Stimulated activated CD8-positive, alpha-beta memory T cell treated with anti-CD3 and anti-CD28 coated beads, Interleukin-15, amount 100 ng/mL, for 48 hours (primary cell): ENCODE measurements around the gene ACSL3.
"Not testable (repeated sequence)": the region's sequence is repeated elsewhere in the genome, so short reads cannot be mapped to it uniquely, and the experiment has no call there.

Experiments used
- DNase-seq, 2 donors: peaks; one replicate each; pipeline ENCODE4 v3.0.0-alpha.2; 2020; ENCODE audit warnings: low read depth in 2 of 2

Gene ACSL3

GRCh38 chr2:222860740-222861410, at the start of gene ACSL3:
Gene ACSL3, plus strand, starts transcription at chr2:222861036. Its CDS starts 47,737 bp downstream, at chr2:222908773.
- peak; percentile 92 to 94 for DNase-seq

GRCh38 chr2:222811828-222812227, 49.0 kb upstream of the ACSL3 start:
- no peak for DNase-seq

GRCh38 chr2:222813177-222813843, 47.5 kb upstream of the ACSL3 start:
- peak; percentile 12 to 19 for DNase-seq

- DNase-seq: no peak
These were observed 41.0 kb upstream of the ACSL3 start for GRCh38 chr2:222819722-222820333.

GRCh38 chr2:222823183-222823930, 37.5 kb upstream of the ACSL3 start:
- no peak for DNase-seq

- no peak for DNase-seq
These were observed 35.8 kb upstream of the ACSL3 start for GRCh38 chr2:222825031-222825430.

GRCh38 chr2:222827417-222827816, 33.4 kb upstream of the ACSL3 start:
- no peak for DNase-seq

GRCh38 chr2:222828572-222828971, 32.3 kb upstream of the ACSL3 start:
- DNase-seq: no peak

GRCh38 chr2:222830164-222830563, 30.7 kb upstream of the ACSL3 start:
- no peak for DNase-seq

GRCh38 chr2:222833410-222833809, 27.4 kb upstream of the ACSL3 start:
- DNase-seq: no peak

- DNase-seq: no peak
These were observed 25.6 kb upstream of the ACSL3 start for GRCh38 chr2:222835143-222835822.

GRCh38 chr2:222835823-222836151, 25.0 kb upstream of the ACSL3 start:
- DNase-seq: no peak

- no peak for DNase-seq
These were observed 23.2 kb upstream of the ACSL3 start for GRCh38 chr2:222837643-222838056.

- DNase-seq: no peak
These were observed 20.6 kb upstream of the ACSL3 start for GRCh38 chr2:222840060-222840802.

GRCh38 chr2:222842491-222843174, 18.2 kb upstream of the ACSL3 start:
- no peak for DNase-seq

GRCh38 chr2:222844323-222844722, 16.5 kb upstream of the ACSL3 start:
- DNase-seq: no peak

GRCh38 chr2:222845314-222845713, 15.5 kb upstream of the ACSL3 start:
- DNase-seq: not testable (repeated sequence)

GRCh38 chr2:222846003-222846402, 14.8 kb upstream of the ACSL3 start:
- DNase-seq: no peak

GRCh38 chr2:222848031-222848430, 12.8 kb upstream of the ACSL3 start:
- not testable (repeated sequence) for DNase-seq

GRCh38 chr2:222848862-222849261, 12.0 kb upstream of the ACSL3 start:
- DNase-seq: no peak
